Measurements from ENCODE around the gene PMIS2.
"Not testable (repeated sequence)": the region's sequence is repeated elsewhere in the genome, so short reads cannot be mapped to it uniquely, and the experiment has no call there.

The PMIS2 gene

DNA sequence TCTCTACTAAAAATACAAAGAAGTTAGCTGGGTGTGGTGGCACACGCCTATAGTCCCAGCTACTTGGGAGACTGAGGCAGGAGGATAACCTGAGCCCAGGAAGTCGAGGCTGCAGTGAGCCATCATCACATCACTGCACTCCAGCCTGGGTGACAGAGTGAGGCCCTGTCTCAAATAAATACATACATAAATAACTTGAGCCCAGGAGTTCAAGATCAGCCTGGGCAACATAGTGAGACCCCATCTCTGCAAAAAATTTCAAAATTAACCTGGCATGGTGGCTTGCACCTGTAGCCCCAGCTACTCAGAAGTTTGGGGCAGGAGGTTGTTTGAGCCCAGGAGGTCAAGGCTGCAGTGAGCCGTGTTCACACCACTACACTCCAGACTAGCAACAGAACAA, 9.1 kb downstream of the PMIS2 start:
- not testable (repeated sequence) for DNase-seq (ENCODE audit: low spot score)

- DNase-seq (ENCODE audit: low spot score), result no peak
Measured at GRCh38 chr19:35595928-35596327, 10.0 kb downstream of the PMIS2 start.

- DNase-seq (ENCODE audit: low spot score), result peak; percentile 28
Measured at GRCh38 chr19:35596366-35596999, 10.5 kb downstream of the PMIS2 start.

GRCh38 chr19:35601971-35602370, 16.0 kb downstream of the PMIS2 start:
- no peak for DNase-seq (ENCODE audit: low spot score)

GRCh38 chr19:35604436-35604835, 18.5 kb downstream of the PMIS2 start:
- not testable (repeated sequence) for DNase-seq (ENCODE audit: low spot score)

DNA sequence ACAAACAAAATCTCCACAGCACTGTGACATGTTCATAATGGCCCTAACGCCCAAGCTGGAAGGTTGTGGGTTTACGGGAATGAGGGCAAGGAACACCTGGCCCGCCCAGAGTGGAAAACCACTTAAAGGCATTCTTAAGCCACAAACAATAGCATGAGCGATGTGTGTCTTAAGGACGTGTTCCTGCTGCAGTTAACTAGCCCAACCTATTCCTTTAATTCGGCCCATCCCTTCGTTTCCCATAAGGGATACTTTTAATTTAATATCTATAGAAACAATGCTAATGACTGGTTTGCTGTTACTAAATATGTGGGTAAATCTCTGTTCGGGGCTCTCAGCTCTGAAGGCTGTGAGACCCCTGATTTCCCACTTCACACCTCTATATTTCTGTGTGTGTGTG, 21.2 kb downstream of the PMIS2 start:
- not testable (repeated sequence) for DNase-seq (ENCODE audit: low spot score)

GRCh38 chr19:35607661-35608060, 21.7 kb downstream of the PMIS2 start:
- DNase-seq (ENCODE audit: low spot score), result no peak

- no peak for DNase-seq (ENCODE audit: low spot score)
Measured at GRCh38 chr19:35608251-35608650, 22.3 kb downstream of the PMIS2 start.

GRCh38 chr19:35609851-35610353, 23.9 kb downstream of the PMIS2 start:
- no peak for DNase-seq (ENCODE audit: low spot score)

GRCh38 chr19:35612224-35612558, 26.2 kb downstream of the PMIS2 start:
- no peak for DNase-seq (ENCODE audit: low spot score)

DNA sequence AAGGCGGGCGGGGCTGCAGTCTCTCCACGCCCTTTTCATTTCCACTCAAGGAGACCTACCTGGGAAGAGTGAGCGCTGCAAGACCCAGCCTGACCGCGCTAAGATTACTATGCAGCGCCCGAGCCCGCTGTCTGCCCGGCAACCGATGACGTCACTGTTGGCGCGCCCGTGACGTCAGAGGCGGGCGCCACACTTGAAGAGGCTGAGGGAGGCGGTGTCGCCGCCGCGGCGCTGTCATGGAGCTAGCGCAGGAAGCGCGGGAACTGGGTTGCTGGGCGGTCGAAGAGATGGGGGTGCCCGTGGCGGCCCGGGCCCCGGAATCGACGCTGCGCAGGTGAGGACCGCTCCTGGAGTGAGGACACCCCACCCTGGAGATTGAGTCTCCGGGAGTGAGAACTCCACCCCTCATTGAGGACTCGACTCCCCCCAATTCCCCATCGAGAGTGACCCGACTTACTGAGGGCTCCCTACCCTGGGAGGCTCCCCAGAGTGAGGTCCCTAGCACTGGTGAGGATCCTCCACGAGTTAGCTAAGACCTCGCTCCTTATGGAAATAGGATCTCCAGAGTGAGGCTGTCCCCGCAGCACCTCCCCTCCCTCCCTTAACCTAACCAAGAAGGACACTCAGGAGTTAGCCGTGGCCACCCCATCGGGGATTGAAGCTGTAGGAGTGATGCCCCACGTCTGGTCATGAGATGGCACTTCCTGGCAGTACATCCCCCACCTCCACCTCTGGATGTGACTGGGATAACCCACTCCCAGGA, 26.8 kb downstream of the PMIS2 start, which contains the start of gene HAUS5:
TSS of gene HAUS5 (plus strand) at position 177 of the 763 bp plus-strand sequence. CDS start at position 237, 60 bp downstream.
- DNase-seq (ENCODE audit: low spot score), result peak; percentile 88

DNA sequence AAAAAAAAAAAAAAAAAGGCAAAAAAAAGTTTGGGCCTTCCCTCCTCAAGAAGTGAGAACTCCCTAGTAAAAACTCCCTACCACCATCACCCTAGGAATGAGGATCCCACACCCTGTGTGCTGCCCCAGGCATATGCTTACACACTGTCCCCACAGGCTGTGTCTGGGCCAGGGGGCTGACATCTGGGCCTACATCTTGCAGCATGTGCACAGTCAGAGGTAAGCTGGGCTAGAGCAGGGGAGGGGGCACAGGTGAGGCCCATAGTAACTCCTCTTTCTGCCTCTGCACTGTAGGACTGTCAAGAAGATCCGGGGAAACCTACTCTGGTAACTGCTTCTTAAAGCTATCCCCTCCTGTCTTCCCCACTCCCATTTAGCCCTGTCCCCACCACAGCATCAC, 27.6 kb downstream of the PMIS2 start:
- DNase-seq (ENCODE audit: low spot score), result no peak

- no peak for DNase-seq (ENCODE audit: low spot score)
Measured at GRCh38 chr19:35615036-35615435, 29.1 kb downstream of the PMIS2 start.

DNA sequence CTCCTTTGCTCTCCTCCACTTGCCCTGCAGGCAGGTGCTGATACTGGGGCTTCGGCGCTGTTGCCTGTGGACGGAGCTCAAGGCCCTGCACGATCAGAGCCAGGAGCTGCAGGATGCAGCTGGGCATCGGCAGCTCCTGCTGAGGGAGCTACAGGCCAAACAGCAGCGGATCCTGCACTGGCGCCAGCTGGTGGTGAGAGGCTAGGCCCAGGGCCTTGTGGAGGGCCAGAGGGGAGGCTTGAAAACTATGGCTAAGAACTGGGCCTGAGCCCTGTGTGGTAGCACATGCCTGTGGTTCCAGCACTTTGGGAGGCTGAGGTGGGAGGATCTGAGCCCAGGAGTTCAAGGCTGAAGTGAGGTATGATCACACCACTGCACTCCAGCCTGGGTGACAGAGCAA, 32.9 kb downstream of the PMIS2 start:
- no peak for DNase-seq (ENCODE audit: low spot score)

DNA sequence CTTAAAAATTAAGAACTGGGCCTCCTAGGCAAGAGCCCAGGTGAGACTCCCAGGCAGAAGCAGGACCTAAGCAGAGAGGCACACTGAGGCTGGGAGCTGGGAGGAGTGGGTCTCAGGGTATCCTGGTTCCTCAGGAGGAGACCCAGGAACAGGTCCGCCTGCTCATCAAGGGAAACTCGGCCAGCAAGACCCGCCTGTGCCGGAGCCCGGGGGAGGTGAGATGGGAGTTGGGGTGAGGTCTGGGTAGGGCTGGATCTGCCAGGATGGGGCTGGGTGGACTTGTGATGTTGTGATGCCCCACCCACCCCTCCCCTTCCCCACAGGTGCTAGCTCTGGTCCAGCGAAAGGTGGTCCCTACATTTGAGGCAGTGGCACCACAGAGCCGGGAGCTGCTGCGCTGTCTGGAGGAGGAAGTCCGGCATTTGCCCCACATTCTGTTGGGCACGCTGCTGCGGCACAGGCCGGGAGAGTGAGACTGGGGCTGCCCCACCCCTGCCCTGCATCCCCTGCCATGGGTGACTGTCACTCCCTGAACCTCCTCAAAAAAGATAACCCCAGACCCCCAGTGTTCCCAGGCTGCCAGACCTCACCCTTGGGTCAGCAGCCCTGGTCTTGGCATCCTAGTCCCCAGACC, 33.4 kb downstream of the PMIS2 start:
- DNase-seq (ENCODE audit: low spot score), result no peak

GRCh38 chr19:35620001-35620400, 34.0 kb downstream of the PMIS2 start:
- DNase-seq (ENCODE audit: low spot score), result no peak

DNA sequence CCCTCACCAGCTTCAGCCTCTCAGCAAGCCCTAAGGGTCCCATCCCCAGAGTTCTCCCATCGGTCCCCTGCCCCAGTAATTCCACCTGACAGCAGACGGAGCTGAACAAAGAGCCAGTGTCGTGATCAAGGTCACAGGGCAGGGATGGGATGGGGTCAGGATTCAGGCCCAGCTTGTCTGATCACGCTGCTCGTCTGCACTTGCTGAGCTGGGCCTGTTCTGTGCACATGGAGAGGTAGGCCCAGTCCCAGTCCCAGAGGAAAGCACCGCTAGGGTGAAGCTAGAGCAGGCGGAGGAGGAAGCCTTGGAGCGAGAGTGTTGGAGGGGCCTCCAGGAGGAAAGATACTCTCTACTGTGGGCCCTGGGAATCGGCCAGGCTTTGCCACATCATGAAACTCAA, 35.7 kb downstream of the PMIS2 start:
- no peak for DNase-seq (ENCODE audit: low spot score)

DNA sequence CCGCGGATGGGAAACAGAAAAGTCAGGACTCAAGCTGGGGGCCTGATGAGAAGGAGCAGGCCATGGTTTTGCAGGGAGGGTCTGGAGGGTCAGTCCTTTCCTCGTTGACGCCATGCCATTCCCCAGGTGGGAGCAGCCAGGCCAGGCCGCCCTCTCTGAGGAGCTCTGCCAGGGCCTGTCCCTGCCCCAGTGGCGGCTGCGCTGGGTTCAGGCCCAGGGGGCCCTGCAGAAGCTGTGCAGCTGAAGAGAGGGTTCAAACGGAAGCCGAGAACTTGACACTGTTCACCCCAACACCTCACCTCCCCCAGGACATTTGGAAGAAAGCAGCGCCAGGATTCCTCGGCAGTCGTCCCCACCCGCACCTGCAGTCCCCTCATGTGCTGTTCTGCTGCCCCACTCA, 36.8 kb downstream of the PMIS2 start:
- DNase-seq (ENCODE audit: low spot score), result no peak

GRCh38 chr19:35623327-35624010, 37.5 kb downstream of the PMIS2 start:
- DNase-seq (ENCODE audit: low spot score), result no peak

DNA sequence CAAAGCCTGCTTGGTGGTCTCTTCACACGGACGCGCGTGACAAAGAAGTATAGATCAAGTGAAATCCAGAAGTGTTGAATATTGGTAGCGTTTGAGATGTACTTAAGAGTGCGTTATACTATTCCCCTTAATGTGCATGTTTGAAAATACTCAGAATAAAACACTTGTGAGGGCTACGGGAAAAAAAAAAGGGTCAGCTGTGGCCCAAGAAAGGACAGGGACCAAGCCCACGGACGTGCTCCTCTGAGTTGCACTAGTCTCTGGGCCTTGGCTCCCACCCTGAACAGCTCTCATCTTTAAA, 42.2 kb downstream of the PMIS2 start:
- DNase-seq (ENCODE audit: low spot score), result no peak

GRCh38 chr19:35628565-35629331, 42.8 kb downstream of the PMIS2 start, which contains the start of gene RBM42:
Gene RBM42 (plus strand): TSS chr19:35629036. CDS start chr19:35629154, 118 bp downstream.
- peak; percentile 99 for DNase-seq (ENCODE audit: low spot score)

GRCh38 chr19:35629332-35629633, 43.3 kb downstream of the PMIS2 start:
- no peak for DNase-seq (ENCODE audit: low spot score)

All from hepatic stellate cell (primary cell).